Stomach (tissue), 4 donors: ENCODE measurements around the gene PPP4R3C.

Experiments used
- EP300 ChIP-seq: sonication (generic); formaldehyde crosslinking; IDR thresholded peaks from one replicate; pipeline ENCODE4 v1.6.1; 2017; ENCODE audit warnings: antibody characterized with exemption
- POLR2A ChIP-seq, 4 donors: fragments of 450-650 bp; IDR thresholded peaks; one replicate each; pipeline ENCODE4 v1.6.1; 2016; ENCODE audit warnings: antibody characterized with exemption in 4 of 4, control low read depth in 2 of 4, mild to moderate bottlenecking in 1 of 4, moderate library complexity in 1 of 4
- POLR2AphosphoS5 ChIP-seq, 3 donors: sonication (generic); formaldehyde crosslinking; IDR thresholded peaks; one replicate each; pipeline ENCODE4 v1.6.1; 2016; ENCODE audit warnings: antibody characterized with exemption in 3 of 3
- TF ChIP-seq, protein P1 (sequence below), 7 experiments: fragments of 450-650 bp in 4 of 7; fragments of 200-600 bp in 3 of 7; sonication (generic) in 3 of 7; IDR thresholded peaks; one replicate each; pipeline ENCODE4 v1.5.1; 2016 to 2019; ENCODE audit warnings: antibody characterized with exemption in 7 of 7, control low read depth in 2 of 7, mild to moderate bottlenecking in 1 of 7

GRCh38 chrX:27491397-27491796 is 28.3 kb upstream of the PPP4R3C start:
- TF ChIP-seq, protein P1, sequence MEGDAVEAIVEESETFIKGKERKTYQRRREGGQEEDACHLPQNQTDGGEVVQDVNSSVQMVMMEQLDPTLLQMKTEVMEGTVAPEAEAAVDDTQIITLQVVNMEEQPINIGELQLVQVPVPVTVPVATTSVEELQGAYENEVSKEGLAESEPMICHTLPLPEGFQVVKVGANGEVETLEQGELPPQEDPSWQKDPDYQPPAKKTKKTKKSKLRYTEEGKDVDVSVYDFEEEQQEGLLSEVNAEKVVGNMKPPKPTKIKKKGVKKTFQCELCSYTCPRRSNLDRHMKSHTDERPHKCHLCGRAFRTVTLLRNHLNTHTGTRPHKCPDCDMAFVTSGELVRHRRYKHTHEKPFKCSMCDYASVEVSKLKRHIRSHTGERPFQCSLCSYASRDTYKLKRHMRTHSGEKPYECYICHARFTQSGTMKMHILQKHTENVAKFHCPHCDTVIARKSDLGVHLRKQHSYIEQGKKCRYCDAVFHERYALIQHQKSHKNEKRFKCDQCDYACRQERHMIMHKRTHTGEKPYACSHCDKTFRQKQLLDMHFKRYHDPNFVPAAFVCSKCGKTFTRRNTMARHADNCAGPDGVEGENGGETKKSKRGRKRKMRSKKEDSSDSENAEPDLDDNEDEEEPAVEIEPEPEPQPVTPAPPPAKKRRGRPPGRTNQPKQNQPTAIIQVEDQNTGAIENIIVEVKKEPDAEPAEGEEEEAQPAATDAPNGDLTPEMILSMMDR (IDR thresholded peaks at IDR 0.05): no peak
- TF ChIP-seq POLR2A (IDR thresholded peaks at IDR 0.05) (no peak), POLR2AphosphoS5 (IDR thresholded peaks at IDR 0.05) (no peak), EP300 (no peak)
